Brain pericyte (primary cell): ENCODE measurements around the gene ZSCAN1.

Experiments used
- DNase-seq: peaks from one replicate; pipeline ENCODE4 v3.0.0-alpha.2; 2012; ENCODE audit warnings: low read depth, low spot score

Gene ZSCAN1

DNA sequence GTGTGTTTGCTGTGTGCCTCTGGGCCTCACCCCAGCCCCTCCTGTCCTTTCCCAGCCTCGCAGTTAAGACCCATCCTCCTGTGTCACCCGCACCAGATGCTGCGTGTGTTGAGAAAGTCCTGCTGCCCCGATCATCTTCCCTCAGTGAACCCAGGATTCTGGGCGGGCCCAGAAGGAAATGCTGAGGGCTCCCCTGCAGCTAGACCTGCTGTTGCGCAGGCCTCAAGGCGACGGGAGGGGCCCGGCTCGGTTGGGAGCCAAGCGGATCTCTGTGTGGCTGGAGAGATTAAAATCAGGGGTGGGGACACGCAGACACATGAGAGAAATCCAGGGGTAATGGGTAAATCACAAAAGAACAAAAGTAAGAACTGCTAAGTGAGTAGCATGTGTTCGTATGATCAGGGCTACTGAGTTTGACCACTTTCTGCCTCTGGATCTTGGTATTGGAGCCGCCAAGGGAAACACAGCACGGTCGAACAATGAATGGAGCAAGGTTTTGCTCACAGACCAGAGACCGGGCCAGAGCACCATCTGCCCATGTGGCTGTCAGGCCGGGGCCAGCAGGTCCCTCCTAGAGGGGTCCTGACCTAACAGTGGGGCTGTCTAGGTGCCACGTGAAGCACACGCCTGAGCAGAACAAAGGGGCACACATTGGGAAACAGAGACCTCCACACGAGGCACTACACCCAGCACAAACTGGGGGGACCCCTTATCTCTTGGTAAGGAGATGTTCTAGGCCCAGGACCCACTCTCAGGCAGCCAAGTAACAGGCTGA lies 7.1 kb downstream of the ZSCAN1 start:
- no peak for DNase-seq

DNA sequence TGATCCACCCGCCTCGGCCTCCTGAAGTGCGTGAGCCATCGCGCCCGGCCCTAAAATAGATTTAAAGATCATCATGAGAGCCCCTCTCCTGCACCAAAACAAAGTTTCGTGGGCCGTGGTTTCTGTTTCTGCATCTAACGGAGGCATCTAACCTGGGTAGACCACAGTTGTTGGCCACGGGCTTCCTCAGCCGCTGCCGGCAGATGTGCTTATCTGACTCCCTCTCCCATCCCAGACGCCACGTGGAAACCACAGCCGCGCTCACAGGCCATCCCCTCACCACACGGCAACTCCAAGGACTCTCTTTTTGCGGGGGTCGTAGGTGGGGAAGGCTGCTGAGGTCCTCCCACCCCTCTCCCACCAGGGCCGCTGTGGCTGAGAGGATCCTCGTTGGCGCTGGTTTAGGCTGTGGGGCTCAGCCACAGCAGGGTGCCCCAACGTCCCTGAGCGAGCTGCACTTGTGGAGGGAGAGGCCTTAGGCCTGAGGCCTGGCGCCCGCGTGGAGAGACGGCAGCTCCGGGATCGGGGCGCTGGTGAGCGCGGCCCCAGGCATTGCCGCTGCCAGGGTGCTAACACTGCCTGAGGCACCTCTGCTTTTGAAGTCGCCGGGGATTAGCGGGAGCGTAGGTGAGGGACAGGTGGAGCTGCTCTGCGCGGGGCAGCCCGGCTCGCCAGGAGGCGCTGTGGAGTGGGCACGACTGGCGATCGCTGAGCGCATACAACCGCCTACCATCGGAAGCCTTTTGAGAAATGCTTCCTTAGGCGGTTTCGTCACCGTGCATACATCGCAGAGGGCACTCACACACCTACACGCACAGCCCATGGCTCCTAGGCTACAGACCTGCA lies 8.9 kb downstream of the ZSCAN1 start:
- no peak for DNase-seq

DNA sequence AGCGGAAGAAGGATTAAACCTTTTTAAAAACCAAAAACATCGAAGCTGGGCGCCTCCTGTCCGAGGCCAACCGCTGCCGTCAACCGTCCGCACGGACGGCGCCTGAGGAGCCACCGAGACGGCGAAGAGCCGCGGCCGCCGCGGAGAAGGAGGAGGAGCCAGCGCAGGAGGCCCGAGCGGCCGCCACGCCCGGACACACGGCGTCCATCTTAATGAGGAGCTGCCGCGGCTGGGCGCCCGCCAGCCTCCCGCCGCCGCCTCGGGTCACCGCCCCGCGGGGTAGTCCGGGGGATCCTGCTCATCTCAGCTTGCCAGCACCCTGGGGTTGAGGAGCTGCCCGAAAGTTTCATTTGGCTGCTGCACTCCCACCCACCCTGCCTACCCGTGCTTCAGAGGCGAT lies 10.6 kb downstream of the ZSCAN1 start:
- DNase-seq = no peak

DNA sequence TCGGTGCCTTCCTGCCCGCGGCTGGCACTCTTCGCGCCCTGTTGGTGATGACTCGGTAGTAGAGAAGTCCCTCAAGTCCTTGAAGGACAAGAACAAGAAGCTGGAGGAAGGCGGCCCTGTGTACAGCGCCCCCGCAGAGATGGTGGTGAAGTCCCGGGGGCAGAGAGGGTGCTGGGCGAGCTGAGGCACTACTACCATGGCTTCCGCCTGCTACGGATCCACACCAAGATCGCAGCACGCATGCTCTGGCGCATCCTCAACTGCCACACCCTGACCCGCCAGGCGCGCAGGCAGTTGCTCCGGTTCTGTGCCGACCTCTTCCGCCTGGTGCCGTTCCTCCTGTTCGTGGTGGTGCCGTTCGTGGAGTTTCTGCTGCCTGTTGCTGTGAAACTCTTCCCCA lies 11.1 kb downstream of the ZSCAN1 start:
- no peak for DNase-seq

DNA sequence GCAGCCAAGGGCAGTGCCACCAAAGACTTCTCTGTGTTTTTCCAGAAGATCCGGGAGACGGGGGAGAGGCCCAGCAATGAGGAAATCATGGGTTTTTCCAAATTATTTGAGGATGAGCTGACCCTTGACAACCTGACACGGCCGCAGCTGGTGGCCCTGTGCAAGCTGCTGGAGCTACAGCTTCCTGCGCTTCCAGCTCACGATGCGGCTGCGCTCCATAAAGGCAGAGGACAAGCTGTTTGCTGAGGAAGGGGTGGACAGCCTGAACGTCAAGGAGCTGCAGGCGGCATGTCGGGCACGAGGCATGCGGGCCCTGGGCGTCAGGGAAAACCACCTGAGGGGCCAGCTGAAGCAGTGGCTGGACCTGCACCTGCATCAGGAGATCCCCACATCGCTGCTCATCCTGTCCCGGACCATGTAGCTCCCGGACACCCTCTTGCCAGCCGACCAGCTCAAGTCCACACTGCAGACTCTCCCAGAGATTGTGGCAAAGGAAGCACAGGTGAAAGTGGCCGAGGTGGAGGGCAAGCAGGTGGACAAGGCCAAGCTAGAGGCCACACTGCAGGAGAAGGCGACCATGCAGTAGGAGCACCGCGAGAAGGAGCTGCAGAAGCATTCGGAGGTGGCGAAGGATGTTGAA lies 11.7 kb downstream of the ZSCAN1 start:
- DNase-seq = no peak

DNA sequence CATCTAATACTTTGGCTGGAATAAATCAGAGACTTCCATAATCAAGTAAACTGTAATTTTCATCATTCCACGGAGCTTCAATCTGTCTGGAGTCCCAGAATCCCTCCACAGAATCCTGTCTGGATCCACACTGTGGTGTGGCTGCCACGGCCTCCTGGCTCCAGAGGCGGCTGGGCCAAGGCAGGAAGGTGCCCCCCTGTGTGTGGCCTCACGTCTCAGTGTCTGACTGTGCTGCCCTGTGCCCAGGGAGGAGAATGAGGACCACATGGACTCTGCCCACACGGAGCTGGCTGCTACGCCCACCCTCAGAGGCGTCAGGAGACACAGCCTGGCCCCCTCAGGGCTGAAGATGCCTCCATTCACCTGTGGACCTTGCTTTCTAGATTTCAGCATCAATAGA lies 13.0 kb downstream of the ZSCAN1 start:
- no peak for DNase-seq

DNA sequence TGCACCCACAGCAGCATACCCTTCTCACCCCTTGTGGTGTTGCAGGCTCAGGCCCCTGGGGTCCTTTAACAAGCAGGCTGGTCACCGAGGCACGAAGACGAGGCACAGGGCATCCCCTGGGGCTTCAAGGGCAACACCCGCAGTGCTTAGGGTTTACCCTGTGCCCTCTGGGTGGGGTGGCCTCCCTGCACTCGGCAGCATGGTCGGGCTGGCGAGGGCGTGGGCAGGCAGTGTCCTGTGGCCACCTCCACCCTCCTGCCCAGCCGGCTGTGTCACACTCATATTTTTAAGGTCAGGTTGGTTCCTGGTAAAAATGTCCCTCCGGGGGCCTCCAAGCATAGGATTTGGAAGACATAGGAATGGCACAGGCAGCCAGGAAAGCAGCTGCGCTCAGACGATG lies 13.8 kb downstream of the ZSCAN1 start:
- DNase-seq = no peak

DNA sequence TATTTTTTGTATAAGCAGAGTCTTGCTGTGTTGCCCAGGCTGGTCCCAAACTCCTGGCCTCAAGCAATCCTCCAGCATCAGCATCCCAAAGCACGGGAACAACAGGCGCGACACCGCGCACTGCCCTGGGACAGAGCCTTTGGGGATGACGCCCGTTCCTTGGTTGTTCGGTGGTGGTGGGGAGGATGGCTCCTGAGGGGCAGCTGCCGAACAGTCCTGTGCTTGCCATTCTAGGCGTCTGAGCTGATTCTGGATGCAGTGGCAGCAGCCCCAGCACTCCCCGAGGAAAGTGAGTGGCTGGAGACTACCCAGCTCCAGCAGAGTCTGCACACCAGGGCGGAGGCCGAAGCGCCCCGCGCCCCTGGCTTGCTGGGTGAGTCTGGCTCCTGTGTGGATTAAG lies 18.4 kb downstream of the ZSCAN1 start:
- DNase-seq = no peak

DNA sequence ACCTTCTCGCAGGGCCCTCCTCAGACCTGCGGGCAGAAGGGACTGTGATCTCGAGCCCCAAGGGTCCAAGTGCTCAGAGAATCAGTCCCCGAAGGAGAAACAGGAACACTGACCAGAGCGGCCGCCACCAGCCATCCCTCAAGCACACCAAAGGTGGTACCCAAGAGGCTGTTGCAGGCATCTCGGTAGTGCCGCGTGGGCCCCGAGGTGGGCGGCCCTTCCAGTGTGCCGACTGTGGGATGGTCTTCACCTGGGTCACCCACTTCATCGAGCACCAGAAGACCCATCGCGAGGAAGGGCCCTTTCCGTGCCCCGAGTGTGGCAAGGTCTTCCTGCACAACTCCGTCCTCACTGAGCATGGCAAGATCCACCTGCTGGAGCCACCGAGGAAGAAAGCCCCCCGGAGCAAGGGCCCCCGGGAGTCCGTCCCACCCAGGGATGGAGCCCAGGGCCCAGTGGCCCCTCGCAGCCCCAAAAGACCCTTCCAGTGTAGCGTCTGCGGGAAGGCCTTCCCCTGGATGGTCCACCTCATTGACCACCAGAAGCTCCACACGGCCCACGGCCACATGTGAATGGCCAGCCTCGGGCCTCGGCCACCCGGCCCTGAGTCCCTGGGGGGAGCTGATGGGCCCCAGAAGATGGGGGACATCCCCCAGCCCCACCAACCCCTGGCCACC lies 19.8 kb downstream of the ZSCAN1 start:
- no peak for DNase-seq

DNA sequence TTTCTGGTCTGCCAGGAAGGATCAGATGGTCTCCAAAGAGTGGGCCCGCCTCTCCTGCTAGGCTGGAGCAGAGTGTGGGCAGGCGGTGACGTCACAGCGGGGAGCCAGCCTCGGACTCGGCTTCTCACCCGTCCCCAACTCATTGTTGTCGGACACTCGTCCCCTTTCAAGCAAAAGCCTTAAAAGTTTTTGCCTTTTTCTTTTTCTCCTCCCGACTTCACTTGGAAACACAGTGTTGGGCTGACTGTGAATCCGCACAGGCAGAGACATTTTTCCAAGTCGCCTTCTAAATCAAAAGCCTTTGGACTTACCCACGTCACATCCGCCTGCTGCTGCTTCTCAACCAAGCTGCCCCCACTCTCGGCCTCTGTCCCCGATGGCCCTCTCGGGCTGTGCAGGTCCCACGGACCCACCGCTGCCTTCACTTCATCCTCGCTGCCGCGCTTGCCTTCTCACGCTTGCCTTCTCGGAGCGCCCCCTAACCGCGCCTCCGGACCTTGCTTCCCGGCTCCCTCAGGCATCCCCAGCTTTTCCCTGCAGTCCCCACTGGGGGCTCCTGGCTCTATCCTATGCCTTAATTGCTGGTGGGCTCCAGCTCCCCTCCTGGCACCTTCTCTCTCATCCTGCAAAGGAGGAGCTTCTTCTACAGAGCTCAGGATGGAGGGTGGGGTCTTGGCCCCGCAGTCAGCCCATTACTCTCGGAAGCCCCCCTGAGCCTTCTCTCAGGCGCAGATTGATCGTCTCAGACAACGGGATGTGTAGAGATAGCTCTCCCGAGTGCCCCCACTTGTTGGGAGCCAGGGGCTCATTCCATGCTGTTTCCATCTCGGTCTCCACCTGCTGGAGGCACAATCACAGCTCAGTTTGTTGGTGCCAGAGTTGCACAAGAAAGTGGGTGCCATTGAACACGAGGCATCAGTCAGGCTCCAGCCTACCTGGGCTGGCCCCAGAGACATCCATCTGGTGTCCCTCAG lies 21.4 kb downstream of the ZSCAN1 start:
- DNase-seq = no peak

DNA sequence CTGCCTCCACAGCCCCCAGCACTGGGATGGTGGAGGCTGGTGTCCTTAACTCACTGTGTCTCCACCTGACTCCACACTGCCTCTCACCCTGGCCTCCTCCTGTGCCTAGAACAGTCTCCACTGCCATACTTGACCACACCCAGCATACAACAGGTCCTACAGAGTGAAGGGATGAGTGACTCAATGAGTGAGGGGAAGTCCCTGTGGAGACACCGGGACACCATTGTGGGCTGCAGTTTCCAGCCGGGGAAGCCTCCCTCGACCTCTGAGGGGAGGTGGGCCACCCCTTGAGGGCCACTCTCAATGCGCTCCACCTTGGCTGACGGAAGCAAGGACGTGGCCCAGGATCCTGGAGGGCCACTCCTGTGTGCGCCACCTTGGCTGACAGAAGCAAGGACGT lies 22.4 kb downstream of the ZSCAN1 start:
- DNase-seq = no peak

DNA sequence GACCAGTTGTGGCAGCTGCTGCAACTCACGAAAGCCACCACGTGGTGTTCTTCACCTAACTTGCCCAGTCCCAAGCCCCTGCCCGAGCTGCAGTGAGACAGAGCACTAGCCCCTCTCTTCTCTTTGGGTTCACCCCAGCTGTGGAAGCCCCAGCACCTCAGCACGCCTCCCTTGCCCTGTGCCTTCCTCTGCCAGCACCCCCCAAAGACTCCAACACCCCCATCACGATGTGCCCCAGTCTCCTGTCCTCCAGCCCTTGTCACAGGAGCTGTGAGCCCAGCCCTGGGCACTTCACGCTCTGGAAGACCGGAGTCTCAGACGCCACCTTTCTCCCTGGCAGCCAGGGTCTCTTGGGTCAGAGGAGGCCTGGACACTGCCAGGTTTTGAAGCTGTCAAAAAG lies 23.0 kb downstream of the ZSCAN1 start:
- DNase-seq = no peak

DNA sequence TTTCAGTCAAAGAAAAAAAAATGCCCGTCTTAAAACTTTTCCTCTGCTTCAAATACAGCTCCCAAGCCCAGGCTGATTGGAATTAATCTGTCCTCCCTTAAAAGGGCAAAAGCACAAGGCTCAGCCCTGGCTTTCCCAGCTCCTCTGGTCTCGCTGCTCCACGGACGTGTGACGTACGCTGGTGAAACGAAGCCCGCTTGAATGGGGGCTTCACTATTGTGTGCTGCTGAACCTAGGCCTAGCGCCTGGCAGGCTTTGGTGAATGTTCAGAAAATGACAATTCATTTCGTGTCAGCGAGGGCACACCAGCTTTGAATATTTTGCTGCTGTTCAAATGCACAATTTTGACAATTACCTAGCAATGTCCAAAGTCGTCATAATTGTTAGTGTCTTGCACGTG lies 24.6 kb downstream of the ZSCAN1 start:
- DNase-seq = no peak

DNA sequence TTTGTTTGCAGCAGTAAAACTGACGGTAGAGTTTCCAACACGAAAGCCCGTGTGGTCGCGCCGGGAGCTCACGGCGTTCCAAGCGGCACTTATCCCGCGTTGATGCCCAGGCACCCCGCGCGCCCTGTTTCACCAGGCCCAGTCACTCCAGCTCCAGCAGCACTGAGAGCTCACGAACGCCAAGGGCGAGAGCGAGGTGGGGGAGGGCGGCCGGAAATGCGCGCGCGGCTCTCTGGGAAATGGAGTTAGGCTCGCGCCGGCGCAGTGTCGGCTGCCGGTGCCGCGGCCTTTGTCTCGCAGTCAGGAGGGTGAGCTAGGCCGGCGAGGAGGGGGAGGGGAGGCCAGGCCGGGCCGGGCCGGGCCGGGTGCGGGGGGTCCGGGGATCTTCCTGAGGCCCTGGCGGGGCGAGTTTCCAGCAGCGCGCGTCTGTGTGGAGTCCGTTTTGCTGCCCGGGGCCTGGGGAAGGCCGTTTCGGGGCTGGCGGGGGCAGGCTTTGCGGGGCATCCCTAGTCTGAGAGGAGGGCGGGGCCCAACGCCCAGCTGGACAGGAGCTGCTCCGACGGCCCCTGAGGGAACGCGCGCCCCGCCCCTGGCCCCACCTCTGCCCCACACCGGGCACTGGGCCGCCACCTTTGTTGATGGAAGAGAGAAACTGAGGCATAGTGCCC lies 25.3 kb downstream of the ZSCAN1 start, which contains the start of gene ZNF135:
Gene ZNF135 (plus strand): TSS at position 280 of the 668 bp plus-strand sequence. CDS start 721 bp downstream, outside the sequence.
- peak; percentile 64 for DNase-seq

DNA sequence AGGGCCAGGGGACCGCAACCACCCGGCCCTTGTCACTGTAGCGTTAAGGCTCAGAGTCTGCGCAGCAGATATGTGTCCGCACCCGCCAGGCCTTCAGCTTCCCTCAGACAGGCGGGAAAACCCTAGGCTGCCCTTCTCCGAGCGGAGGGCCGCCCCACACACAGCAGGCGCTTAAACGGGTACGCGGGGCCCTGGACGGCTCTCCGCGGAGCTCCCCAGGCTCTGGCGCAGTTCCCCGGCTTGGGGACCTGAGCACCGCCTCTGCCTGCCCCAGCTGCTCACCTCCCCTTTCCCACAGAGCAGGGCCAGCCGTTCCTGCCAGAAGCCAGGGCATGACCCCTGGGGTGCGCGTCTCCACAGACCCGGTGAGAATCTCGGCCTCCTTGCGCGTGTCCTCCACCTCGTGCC lies 25.9 kb downstream of the ZSCAN1 start:
- DNase-seq = no peak

DNA sequence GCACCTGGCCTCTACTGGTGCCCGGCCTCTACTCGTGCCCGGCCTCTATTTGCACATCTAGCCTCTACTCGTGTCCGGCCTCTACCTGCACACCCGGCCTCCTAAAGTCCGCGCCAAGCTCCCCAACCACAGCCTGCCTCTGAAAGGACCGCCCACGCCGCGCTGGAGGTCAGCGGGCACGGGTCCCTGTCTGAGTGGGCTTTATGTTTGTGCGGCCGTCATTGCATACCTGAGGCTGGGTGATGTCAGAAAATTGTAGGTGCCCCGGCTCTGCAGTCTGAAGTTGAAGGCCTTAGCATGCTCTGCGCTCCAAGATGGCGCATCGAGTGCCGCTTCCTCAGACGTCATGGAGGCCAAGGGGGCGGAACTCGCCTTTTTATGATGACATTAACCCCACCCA lies 26.4 kb downstream of the ZSCAN1 start:
- DNase-seq = no peak

DNA sequence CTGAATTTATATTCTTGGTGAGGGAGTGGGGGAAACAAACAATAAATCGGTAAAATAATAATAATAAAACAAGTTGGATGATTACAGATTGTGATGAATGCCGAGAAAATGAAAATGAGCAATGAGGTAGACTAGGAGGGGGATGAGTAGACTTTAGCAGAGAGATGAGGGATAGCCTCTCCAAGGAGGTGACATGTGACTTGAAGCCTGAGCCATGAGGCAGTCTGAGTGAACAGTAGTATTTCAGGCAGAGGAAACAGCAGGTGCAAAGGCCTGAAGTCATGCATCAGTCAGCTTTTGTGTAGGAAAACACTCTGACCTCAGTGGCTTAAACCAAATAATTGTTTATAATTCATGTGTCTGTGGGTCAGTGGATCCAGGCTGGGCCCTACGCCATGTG lies 29.9 kb downstream of the ZSCAN1 start:
- no peak for DNase-seq

DNA sequence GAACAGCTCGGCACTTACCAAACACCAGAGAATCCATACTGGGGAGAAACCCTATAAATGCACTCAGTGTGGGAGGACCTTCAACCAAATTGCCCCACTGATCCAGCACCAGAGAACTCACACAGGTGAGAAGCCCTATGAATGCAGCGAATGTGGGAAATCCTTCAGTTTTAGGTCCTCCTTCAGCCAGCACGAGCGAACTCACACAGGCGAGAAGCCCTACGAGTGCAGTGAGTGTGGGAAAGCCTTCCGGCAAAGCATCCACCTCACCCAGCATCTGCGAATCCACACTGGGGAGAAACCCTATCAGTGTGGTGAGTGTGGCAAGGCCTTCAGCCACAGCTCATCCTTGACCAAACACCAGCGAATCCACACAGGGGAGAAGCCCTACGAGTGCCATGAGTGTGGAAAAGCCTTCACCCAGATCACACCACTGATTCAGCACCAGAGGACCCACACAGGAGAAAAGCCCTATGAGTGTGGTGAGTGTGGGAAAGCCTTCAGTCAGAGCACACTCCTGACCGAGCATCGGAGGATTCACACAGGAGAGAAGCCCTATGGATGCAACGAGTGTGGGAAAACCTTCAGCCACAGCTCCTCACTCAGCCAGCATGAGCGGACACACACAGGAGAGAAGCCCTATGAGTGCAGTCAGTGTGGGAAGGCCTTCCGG lies 33.6 kb downstream of the ZSCAN1 start:
- no peak for DNase-seq

DNA sequence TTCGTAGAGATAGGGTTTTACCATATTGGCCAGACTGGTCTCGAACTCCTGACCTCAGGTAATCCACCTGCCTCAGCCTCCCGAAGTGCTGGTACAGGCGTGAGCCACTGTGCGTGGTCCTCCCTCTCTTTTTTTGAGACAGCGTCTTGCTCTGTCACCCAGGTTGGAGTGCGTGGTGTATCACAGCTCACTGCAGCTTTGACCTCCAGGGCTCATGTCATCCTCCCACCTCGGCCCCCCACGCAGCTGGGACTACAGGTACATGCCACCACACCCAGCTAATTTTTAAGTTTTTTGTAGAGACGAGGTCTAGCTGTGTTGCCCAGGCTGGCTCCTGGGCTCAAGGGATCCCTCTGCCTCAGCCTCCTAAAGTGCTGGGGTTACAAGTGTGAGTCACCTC lies 46.0 kb downstream of the ZSCAN1 start:
- no peak for DNase-seq

DNA sequence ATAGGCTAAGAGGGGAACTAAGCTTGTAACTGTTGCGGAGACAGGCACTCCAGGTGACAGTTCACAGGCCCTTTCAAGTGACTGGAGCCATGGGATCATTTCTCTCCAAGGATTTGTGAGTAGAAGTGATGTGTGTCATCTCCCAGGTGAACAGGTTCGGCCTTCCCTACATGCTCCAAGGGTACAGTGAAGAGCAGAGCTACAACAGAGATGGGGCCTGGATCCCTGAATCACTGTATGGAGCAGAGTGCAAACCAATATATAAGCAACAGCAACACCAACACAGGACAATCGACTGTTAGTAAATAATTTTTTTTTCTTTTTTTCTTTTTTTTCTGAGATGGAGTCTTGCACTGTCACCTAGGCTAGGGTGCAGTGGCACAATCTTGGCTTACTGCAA lies 49.2 kb downstream of the ZSCAN1 start:
- no peak for DNase-seq
